BLaER1 (cell line): ENCODE results near the gene RAB11FIP5.

Source experiments
- H3K27ac ChIP-seq: shearing (Covaris generic); formaldehyde crosslinking; 2 replicates; pipeline ENCODE4 v1.8.1; 2022
- H3K27me3 ChIP-seq: shearing (Covaris generic); formaldehyde crosslinking; 2 replicates; pipeline ENCODE4 v1.8.1; 2022
- H3K36me3 ChIP-seq: shearing (Covaris generic); formaldehyde crosslinking; 2 replicates; pipeline ENCODE4 v1.8.1; 2022
- H3K4me1 ChIP-seq: shearing (Covaris generic); formaldehyde crosslinking; 2 replicates; pipeline ENCODE4 v1.8.1; 2022
- H3K4me2 ChIP-seq: shearing (Covaris generic); formaldehyde crosslinking; 2 replicates; pipeline ENCODE4 v1.8.1; 2022
- H3K4me3 ChIP-seq: shearing (Covaris generic); formaldehyde crosslinking; 2 replicates; pipeline ENCODE4 v1.8.1; 2022
- H3K9ac ChIP-seq: shearing (Covaris generic); formaldehyde crosslinking; 2 replicates; pipeline ENCODE4 v1.8.1; 2022
- H3K9me3 ChIP-seq: shearing (Covaris generic); formaldehyde crosslinking; 2 replicates; pipeline ENCODE4 v1.8.1; 2022
- H4K20me1 ChIP-seq: shearing (Covaris generic); formaldehyde crosslinking; 2 replicates; pipeline ENCODE4 v1.8.1; 2022
- Cebpa-rat ChIP-seq: shearing (Covaris generic); IDR thresholded peaks from 2 replicates; pipeline ENCODE4 v1.8.1; 2022

Gene RAB11FIP5

DNA sequence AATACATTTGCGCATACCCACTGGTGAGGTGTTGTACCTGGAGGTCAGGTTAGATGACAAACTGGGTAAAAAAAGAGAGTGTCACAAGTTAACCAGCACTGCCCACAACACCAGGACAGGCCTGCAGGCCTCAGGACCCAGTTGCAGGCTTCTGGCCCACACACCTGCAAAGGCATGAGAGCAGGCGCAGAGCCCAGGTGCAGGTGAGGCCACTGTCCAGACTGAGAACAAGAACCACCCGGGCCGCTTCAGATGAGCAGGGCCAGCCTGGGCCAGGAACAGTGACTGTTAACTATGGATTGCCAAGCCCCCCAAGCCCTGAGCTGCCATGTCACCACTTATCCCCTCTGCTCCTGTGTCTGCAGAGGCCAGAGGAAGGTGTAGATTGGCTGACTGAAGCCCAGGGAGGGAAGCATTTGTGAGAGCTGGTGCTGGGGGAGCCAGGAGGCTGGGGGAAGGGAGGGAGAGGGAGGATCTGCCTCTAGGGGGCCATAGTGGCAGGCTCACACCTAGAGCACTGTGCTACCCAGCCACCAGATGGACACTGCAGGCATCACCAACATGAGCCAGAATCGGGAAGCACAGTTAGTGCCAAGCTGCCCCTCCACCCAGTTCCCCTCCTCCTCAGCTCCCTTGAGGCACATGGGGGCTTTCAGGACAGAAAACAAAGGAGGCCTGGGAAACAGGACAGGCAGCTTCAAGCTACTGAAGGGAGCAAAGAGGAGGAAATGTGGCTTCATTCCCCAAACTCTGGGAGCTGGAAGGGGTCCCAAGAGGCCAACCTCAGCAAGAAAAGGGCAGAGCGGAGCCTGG lies 76.6 kb downstream of the RAB11FIP5 start:
- no peak for TF ChIP-seq Cebpa-rat
- Histone ChIP-seq H3K9me3 (no peaks in the 10 kb centered on the region), H3K4me2 (peak overlapping the region; percentile 3; the same call in 1 of the 2 replicates), H4K20me1 (no peaks in the 10 kb centered on the region), H3K36me3 (no peaks in the 10 kb centered on the region), H3K27ac (peak overlapping the region; percentile 18; the same call in 1 of the 2 replicates), H3K27me3 (no peaks in the 10 kb centered on the region), H3K4me1 (peaks cover 22% of the 10 kb centered on the region), H3K9ac (no peak overlapping the region), H3K4me3 (no peak overlapping the region)

DNA sequence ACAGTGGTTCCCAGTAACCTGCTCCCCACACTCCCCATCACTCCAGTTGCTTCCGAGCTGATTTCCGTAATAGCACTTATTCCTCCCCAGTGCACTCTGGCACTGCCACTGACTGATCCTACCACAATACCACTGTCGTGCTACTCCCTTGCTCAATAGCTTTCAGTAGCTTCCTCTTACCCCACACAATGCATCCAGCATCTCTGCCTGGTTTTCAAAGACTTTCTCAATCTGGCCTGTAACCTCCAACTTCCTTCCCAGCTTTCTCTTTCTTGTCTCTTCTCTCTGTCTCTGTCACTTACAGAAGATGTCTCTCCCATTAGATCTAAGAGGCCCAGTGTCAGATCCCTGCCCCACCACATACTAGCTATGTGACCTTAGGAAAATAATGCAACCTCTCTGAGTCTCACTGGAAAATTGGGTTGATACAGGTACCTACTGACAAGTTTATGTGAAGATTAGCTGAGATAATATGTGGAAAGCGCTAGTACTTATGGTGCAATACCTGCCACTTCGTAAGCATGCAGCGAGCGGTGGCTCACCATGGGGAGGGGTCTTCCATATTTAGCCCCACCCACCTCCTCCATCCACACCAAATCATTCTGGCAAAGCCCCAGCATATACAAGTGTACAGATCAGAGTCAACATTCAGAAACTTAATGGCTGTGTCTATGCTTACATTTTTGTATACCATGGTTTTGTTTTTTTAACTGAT lies 77.9 kb downstream of the RAB11FIP5 start:
- Histone ChIP-seq H3K27ac (no peak overlapping the region), H4K20me1 (no peaks in the 10 kb centered on the region), H3K4me3 (no peak overlapping the region), H3K9me3 (no peaks in the 10 kb centered on the region), H3K4me2 (no peak overlapping the region), H3K9ac (no peak overlapping the region), H3K27me3 (no peaks in the 10 kb centered on the region), H3K36me3 (no peaks in the 10 kb centered on the region), H3K4me1 (peaks cover 22% of the 10 kb centered on the region)
- TF ChIP-seq Cebpa-rat, result no peak

DNA sequence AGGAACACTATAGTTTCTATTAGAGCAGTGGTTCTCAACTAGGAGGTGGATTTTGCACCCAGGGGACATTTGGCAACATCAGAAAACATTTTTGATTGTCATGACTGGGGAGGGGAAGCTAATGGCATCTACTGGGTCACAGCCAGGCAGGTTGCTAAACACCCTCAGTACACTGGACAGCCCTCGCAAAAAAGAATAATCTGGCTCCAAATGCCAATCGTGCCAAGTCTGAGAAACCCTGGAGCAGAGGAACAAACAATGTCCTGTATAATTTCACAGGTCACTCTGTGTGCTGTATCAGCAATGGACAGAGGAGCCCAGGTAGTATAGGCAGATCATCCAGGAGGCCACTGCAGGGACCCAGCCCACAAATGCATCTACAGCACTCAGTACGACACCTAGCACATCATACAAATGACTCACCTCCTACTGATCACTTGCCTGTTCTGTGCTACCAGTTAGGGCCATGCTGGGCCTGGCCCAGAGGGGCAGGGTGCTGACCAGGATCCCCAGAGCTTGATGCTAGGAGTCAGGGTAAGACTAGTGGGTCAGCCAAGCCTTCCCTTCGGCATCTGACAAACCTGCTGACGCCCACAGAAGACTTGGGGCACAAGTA lies 78.9 kb downstream of the RAB11FIP5 start:
- Histone ChIP-seq H3K36me3 (no peaks in the 10 kb centered on the region), H3K9me3 (no peaks in the 10 kb centered on the region), H3K27me3 (no peaks in the 10 kb centered on the region), H3K4me3 (no peak overlapping the region), H4K20me1 (no peaks in the 10 kb centered on the region), H3K4me1 (peaks cover 22% of the 10 kb centered on the region), H3K9ac (no peak overlapping the region), H3K4me2 (no peak overlapping the region), H3K27ac (no peak overlapping the region)
- no peak for TF ChIP-seq Cebpa-rat

DNA sequence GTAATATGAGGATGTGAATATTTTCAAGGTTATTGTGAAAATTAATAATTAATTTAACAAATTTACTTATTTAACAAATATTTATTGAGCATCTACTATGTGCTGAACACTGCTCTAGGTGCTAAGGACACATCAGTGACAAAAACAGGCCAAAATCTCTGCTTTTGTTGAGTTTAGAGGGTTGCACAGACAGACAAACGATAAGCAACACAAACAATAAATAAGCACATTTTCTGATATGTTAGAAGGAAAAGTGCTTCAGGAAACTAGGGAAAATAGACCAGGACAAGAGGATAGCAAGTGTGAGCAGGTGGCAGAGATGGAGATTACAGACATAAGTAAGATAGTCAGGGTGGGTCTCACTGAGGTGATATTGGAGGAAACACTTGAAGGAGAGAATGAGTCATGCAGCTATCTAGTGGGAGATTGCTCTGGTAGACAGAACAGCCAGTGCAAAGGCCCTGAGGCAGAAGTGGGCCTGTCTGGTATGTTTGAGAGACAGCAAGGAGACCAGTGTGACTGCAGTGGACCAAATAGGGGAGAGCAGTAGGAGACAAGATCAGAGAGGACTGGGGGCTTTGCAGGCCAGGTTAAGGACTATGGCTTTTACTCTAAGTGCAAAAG lies 79.5 kb downstream of the RAB11FIP5 start:
- Histone ChIP-seq H3K4me3 (no peak overlapping the region), H3K27ac (no peak overlapping the region), H3K9me3 (no peaks in the 10 kb centered on the region), H3K4me1 (peaks cover 22% of the 10 kb centered on the region), H3K27me3 (no peaks in the 10 kb centered on the region), H4K20me1 (no peaks in the 10 kb centered on the region), H3K4me2 (no peak overlapping the region), H3K36me3 (no peaks in the 10 kb centered on the region), H3K9ac (no peak overlapping the region)
- TF ChIP-seq Cebpa-rat, result no peak

DNA sequence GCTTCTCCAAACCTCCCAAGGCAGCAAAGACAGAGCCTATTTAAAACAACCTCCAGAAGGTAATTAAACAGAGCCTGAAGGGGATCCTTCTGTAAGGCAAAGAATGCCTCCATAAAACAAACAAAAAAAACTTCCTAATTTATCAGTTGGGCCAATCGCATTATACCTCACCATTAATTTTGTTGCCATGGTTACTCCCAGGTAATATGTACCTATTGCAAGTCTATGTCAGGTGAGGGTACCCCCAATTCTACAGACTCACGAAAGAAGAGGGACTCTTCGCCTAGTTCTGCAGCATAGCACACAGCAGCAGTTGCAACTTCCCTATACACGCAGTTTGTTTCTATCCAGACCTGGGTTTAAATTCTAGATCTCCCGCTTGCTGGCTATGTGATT lies 80.0 kb downstream of the RAB11FIP5 start:
- Histone ChIP-seq H3K27me3 (no peaks in the 10 kb centered on the region), H3K27ac (no peak overlapping the region), H3K9ac (no peak overlapping the region), H3K4me2 (no peak overlapping the region; the same call in 1 of the 2 replicates), H3K9me3 (no peaks in the 10 kb centered on the region), H4K20me1 (no peaks in the 10 kb centered on the region), H3K4me3 (no peak overlapping the region), H3K4me1 (peaks cover 22% of the 10 kb centered on the region), H3K36me3 (no peaks in the 10 kb centered on the region)
- no peak for TF ChIP-seq Cebpa-rat

DNA sequence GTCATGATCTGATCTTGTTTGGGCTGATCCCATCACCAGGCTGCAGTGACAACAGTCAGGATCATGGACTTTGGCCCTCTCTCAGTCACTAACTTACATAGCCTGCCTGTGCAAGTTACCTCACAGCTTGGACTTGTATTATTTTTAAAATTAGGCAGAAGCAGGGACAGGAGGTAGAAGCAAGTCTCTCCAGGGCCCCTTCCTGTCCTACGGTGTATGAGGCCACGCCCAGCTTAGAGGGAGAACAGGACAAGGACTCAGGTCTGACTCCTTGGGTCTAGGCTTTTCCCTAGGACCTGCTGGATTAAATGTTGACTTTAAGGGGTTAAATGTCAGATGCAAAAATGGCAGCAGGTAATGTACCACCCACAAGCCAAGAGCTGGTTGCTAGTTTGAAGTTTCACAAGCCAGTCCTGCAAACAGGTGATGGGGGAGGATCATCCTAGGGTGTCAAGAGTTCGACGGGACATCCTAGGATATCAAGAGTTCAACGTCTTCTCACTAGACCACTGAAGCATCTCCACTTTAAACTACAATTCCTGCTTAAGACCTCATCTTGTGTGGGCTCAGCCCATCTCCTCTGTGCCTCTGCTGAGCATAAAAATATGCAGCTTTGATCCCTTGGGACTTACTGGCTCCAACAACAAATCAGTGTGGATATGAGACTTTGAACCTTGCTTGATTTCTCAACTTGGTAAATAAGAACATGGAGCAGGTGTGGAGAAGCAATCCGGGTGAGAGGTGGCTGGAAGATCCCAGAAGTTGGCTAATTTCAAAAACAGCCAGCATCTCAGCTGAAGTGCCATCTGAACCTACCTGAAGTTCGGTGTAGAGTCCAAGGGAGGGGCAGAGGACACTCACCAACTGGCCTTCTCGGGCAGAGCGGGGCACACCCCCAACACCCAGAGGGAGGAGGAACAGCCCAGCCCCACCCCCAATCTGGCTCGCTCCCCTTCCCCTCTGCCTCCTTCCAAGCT lies 80.7 kb downstream of the RAB11FIP5 start:
- no peaks in the 10 kb centered on the region for H4K20me1 ChIP-seq
- no peak overlapping the region for H3K4me3 ChIP-seq
- no peaks in the 10 kb centered on the region for H3K9me3 ChIP-seq
- no peaks in the 10 kb centered on the region for H3K27me3 ChIP-seq
- H3K9ac ChIP-seq, result no peak overlapping the region
- peaks cover 22% of the 10 kb centered on the region for H3K4me1 ChIP-seq
- H3K36me3 ChIP-seq, result no peaks in the 10 kb centered on the region
- TF ChIP-seq Cebpa-rat, result no peak
- peak overlapping the region; percentile 39 for H3K4me2 ChIP-seq
- no peak overlapping the region for H3K27ac ChIP-seq

DNA sequence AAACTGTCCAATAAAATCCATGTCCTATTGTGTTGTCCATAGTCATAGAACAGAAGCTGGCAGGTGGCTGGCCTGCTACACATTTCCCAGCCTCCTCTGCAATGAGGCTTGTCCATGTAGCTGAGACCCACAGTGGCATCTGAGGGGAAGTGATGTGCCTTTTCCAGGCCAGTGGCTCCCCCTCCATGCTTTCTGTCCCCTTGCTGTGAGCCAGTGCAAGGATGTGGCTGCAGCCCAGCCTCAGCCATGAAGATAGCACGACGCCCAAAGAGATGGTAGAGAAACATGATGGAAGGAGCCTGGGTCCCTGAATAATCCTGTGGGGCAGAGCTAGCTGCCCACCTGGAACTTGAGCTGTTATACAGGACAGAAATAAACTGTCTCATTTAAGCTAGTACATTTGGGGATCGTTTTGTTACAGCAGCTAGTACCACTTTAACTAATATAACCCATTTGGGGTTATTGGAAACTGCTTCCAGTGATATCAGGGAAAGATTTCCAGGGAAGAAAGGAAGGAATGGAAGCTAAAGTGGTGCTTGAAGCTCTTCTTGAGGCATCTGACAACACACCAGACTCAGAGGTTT lies 81.6 kb downstream of the RAB11FIP5 start:
- H3K4me3 ChIP-seq, result no peak overlapping the region
- H3K27me3 ChIP-seq, result no peaks in the 10 kb centered on the region
- no peaks in the 10 kb centered on the region for H3K9me3 ChIP-seq
- H3K36me3 ChIP-seq, result no peaks in the 10 kb centered on the region
- H3K4me2 ChIP-seq, result no peak overlapping the region
- no peak overlapping the region for H3K9ac ChIP-seq
- no peak overlapping the region for H3K27ac ChIP-seq
- TF ChIP-seq Cebpa-rat, result no peak
- H3K4me1 ChIP-seq, result peaks cover 13% of the 10 kb centered on the region
- H4K20me1 ChIP-seq, result no peaks in the 10 kb centered on the region

DNA sequence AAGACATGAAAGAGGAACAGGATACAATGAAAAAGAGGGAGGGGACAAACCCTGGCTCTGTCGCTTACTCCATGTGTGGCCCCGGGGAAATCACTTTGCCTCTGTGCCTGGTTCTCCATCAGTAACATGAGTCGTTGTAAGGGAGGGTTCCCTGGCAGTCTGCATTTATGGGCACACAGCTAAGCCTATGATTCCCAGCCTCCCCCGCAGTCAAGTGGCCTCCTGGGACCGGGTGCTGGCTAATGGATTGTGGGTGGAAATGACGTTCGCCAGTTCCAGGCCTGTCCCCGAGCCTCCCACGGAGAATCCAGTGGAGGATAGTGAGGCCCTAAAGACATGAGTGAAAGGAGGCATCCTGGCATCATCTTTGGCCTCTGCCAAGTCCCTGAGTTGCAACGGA lies 83.9 kb downstream of the RAB11FIP5 start:
- H3K9ac ChIP-seq, result no peak overlapping the region

More for the DNA sequence above, 83.9 kb downstream of the RAB11FIP5 start:
- Histone ChIP-seq H3K27ac (no peak overlapping the region), H3K4me1 (peaks cover 9% of the 10 kb centered on the region), H3K27me3 (no peaks in the 10 kb centered on the region), H3K9me3 (no peaks in the 10 kb centered on the region), H3K4me2 (no peak overlapping the region), H3K4me3 (no peak overlapping the region), H3K36me3 (no peaks in the 10 kb centered on the region), H4K20me1 (no peaks in the 10 kb centered on the region)
- TF ChIP-seq Cebpa-rat, result no peak
